ENCODE measurements around the gene AGMO.

The AGMO gene

GRCh38 chr7:15199482-15199881, 362.3 kb downstream of the AGMO start:
- DNase-seq, result no peak

GRCh38 chr7:15197042-15197977, 364.5 kb downstream of the AGMO start:
- no peak for DNase-seq

GRCh38 chr7:15178065-15178464, 383.8 kb downstream of the AGMO start:
- DNase-seq, result no peak

- no peak for DNase-seq
These were observed 385.7 kb downstream of the AGMO start for GRCh38 chr7:15176089-15176488.

GRCh38 chr7:15175152-15175551, 386.7 kb downstream of the AGMO start:
- no peak for DNase-seq

- no peak for DNase-seq
These were observed 387.3 kb downstream of the AGMO start for GRCh38 chr7:15174485-15174884.

- DNase-seq, result no peak
These were observed 393.3 kb downstream of the AGMO start for GRCh38 chr7:15168489-15168888.

GRCh38 chr7:15167912-15168311, 393.9 kb downstream of the AGMO start:
- DNase-seq, result no peak

- no peak for DNase-seq
These were observed 395.2 kb downstream of the AGMO start for GRCh38 chr7:15166620-15167019.

GRCh38 chr7:15159261-15159660, 402.6 kb downstream of the AGMO start:
- no peak for DNase-seq

GRCh38 chr7:15158141-15158810, 403.5 kb downstream of the AGMO start:
- DNase-seq, result no peak
